ENCODE measurements around the gene KLRC3.

The KLRC3 gene

DNA sequence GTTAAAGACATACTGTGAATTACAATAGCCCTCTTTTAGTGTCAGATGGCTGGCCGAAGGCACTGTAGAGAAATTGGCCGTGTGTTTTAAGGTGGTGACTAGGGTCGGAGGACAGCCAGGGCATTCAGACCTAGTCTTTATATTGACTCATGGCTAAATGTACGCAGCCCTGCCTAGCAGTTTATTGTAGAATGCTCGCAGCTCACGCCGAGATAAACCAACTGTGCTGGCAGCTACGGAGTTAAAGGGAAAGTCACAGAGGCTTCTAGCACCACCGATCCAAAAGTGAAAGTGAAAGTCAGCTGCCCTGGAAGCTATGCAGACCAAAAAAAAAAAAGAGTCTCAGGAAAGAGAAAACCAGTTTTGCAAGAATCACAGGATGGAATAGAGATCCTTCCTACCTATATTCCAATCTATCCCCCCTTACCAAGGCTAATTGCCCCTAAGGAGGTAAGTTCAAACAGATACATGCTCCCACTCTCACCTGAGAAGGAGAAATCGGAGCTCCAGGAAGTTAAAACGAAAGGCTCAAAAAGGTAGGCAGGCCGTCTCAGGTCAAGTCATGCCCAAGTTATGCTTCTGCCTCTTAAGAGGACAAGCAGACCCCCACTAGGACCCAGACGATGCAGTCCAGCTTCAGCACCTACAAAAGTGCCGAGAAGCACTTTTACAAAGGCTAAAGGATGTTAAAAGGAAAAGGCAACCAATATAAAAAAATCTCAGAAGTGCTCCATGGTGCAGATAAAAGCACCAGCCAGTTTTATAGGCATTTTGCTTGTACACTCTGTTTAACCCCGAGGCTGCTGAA lies 55.4 kb downstream of the KLRC3 start:
- TF ChIP-seq NFIC (IDR thresholded peaks at IDR 0.05) (peak; percentile 62; the same call in 1 of the 2 replicates), TAF1 (IDR thresholded peaks at IDR 0.05; ENCODE audit: low read depth) (peak; percentile 40; the same call in 1 of the 2 replicates), YY1 (IDR thresholded peaks at IDR 0.05; ENCODE audit: low read depth) (no peak), CEBPB (IDR thresholded peaks at IDR 0.05) (no peak), TCF12 (IDR thresholded peaks at IDR 0.05; ENCODE audit: low read depth) (peak; percentile 62; the same call in 1 of the 2 replicates), EP300 (IDR thresholded peaks at IDR 0.05; ENCODE audit: borderline replicate concordance) (peak; percentile 40; the same call in 1 of the 2 replicates), TEAD4 (IDR thresholded peaks at IDR 0.05) (peak; percentile 48), EGR1 (IDR thresholded peaks at IDR 0.05) (no peak), FOXM1 (IDR thresholded peaks at IDR 0.05; ENCODE audit: borderline replicate concordance, low read depth) (peak; percentile 60; the same call in 1 of the 2 replicates), RAD21 (IDR thresholded peaks at IDR 0.05; ENCODE audit: low read depth) (peak; percentile 15; the same call in 1 of the 2 replicates), ZBTB7A (IDR thresholded peaks at IDR 0.05; ENCODE audit: low read depth) (peak; percentile 67), CREB1 (IDR thresholded peaks at IDR 0.05; ENCODE audit: low read depth) (no peak)
- TF ChIP-seq, protein P1, sequence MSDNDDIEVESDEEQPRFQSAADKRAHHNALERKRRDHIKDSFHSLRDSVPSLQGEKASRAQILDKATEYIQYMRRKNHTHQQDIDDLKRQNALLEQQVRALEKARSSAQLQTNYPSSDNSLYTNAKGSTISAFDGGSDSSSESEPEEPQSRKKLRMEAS (IDR thresholded peaks at IDR 0.05), result peak; percentile 52
- TF ChIP-seq, protein P2, sequence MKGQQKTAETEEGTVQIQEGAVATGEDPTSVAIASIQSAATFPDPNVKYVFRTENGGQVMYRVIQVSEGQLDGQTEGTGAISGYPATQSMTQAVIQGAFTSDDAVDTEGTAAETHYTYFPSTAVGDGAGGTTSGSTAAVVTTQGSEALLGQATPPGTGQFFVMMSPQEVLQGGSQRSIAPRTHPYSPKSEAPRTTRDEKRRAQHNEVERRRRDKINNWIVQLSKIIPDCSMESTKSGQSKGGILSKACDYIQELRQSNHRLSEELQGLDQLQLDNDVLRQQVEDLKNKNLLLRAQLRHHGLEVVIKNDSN (IDR thresholded peaks at IDR 0.05), result peak; percentile 57
- TF ChIP-seq, protein P3, sequence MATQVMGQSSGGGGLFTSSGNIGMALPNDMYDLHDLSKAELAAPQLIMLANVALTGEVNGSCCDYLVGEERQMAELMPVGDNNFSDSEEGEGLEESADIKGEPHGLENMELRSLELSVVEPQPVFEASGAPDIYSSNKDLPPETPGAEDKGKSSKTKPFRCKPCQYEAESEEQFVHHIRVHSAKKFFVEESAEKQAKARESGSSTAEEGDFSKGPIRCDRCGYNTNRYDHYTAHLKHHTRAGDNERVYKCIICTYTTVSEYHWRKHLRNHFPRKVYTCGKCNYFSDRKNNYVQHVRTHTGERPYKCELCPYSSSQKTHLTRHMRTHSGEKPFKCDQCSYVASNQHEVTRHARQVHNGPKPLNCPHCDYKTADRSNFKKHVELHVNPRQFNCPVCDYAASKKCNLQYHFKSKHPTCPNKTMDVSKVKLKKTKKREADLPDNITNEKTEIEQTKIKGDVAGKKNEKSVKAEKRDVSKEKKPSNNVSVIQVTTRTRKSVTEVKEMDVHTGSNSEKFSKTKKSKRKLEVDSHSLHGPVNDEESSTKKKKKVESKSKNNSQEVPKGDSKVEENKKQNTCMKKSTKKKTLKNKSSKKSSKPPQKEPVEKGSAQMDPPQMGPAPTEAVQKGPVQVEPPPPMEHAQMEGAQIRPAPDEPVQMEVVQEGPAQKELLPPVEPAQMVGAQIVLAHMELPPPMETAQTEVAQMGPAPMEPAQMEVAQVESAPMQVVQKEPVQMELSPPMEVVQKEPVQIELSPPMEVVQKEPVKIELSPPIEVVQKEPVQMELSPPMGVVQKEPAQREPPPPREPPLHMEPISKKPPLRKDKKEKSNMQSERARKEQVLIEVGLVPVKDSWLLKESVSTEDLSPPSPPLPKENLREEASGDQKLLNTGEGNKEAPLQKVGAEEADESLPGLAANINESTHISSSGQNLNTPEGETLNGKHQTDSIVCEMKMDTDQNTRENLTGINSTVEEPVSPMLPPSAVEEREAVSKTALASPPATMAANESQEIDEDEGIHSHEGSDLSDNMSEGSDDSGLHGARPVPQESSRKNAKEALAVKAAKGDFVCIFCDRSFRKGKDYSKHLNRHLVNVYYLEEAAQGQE (IDR thresholded peaks at IDR 0.05; ENCODE audit: low read depth), result no peak

DNA sequence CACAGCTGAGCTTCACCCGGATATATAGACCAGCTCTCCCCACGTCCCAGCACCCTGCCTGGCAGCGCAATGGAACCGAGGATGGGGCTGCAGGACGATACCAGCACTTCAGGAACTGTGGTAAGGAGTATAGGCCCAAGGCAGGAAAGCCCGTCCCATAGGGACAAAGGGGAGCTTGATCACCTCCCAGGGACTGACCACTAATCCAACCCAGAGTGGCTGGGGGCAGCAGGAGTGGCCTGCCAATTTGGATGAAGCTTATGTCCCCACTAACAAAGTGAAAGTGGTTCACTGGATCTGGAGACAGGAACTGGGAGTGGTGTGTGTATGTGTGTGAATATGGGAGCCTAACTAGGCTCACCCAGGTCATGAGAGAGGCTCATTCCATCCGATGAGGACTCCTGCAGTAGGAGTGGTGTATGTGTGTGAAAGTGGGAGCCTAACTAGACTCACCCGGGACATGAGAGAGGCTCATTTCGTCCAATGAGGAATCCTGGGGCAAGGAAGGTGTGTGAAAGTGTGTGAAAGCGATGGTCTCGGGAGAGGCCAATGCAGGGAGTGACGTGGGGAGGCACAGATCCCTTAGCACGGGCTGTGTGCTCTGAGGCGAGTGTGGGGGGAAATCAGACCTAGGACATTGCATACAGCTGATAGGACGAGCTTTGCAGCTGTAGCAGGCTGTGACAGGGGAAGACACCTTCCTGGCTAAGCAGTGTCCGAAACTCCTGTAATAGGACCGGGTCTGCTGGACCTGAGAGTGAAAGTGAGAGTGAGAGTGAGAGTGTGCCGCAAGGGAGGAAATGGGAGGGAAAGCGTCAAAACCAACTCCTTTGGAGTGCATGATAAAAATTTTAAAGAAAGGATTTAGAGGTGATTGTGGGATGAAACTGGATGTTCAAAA lies 56.2 kb downstream of the KLRC3 start:
- no peak for TF ChIP-seq CREB1 (IDR thresholded peaks at IDR 0.05; ENCODE audit: low read depth)
- no peak for TF ChIP-seq RAD21 (IDR thresholded peaks at IDR 0.05; ENCODE audit: low read depth)
- no peak for TF ChIP-seq EGR1 (IDR thresholded peaks at IDR 0.05)
- TF ChIP-seq YY1 (IDR thresholded peaks at IDR 0.05; ENCODE audit: low read depth), result no peak
- TF ChIP-seq, protein P3 (IDR thresholded peaks at IDR 0.05; ENCODE audit: low read depth), result no peak
- no peak for TF ChIP-seq EP300 (IDR thresholded peaks at IDR 0.05; ENCODE audit: borderline replicate concordance)
- TF ChIP-seq, protein P1 (IDR thresholded peaks at IDR 0.05), result no peak
- TF ChIP-seq, protein P2 (IDR thresholded peaks at IDR 0.05), result no peak
- no peak for TF ChIP-seq FOXM1 (IDR thresholded peaks at IDR 0.05; ENCODE audit: borderline replicate concordance, low read depth)
- no peak for TF ChIP-seq ZBTB7A (IDR thresholded peaks at IDR 0.05; ENCODE audit: low read depth)
- TF ChIP-seq NFIC (IDR thresholded peaks at IDR 0.05), result no peak
- TF ChIP-seq TCF12 (IDR thresholded peaks at IDR 0.05; ENCODE audit: low read depth), result no peak
- TF ChIP-seq CEBPB (IDR thresholded peaks at IDR 0.05), result no peak
- TF ChIP-seq TEAD4 (IDR thresholded peaks at IDR 0.05), result no peak
- no peak for TF ChIP-seq TAF1 (IDR thresholded peaks at IDR 0.05; ENCODE audit: low read depth)

DNA sequence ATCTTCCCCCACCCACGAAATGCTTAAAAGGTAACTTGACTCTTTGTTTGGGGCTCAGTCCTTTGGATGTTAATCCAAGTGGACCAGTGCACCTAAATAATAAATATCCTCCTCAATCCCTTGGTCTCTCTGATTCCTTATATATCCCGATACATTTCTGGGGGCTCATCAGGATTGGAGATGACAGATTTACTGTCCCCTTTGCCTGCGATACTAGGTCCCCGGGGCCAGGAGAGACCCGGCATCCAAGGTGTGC lies 56.8 kb downstream of the KLRC3 start:
- TF ChIP-seq TEAD4 (IDR thresholded peaks at IDR 0.05) (no peak), CEBPB (IDR thresholded peaks at IDR 0.05) (no peak), FOXM1 (IDR thresholded peaks at IDR 0.05; ENCODE audit: borderline replicate concordance, low read depth) (no peak), TAF1 (IDR thresholded peaks at IDR 0.05; ENCODE audit: low read depth) (no peak), ZBTB7A (IDR thresholded peaks at IDR 0.05; ENCODE audit: low read depth) (no peak), RAD21 (IDR thresholded peaks at IDR 0.05; ENCODE audit: low read depth) (no peak), TCF12 (IDR thresholded peaks at IDR 0.05; ENCODE audit: low read depth) (no peak)
- TF ChIP-seq, protein P3 (IDR thresholded peaks at IDR 0.05; ENCODE audit: low read depth), result no peak
- TF ChIP-seq, protein P2 (IDR thresholded peaks at IDR 0.05), result no peak
